ENCODE results near the gene NUDT16L1. TPM values are rescaled to one million over a fixed set of nuclear protein-coding genes. Genes with fewer than 3 reads are reported as not detected.
A peak's percentile ranks its signal among the peaks of the same experiment; 100 is the strongest.

The NUDT16L1 gene
- 24.6 TPM for polyA plus RNA-seq (2013, experiment 1 of 2)
- polyA plus RNA-seq (2013, experiment 2 of 2): 25.4 TPM

- Histone ChIP-seq H3K27ac (replicated peaks; ENCODE audit: low read length) (peak within 1 kb of the TSS; percentile 35), H2BK120ac (ENCODE audit: low read depth, low read length) (no peak within 1 kb of the TSS), H3K4ac (ENCODE audit: low read length) (peak within 1 kb of the TSS; percentile 97), H2BK12ac (ENCODE audit: low read length) (peak within 1 kb of the TSS; percentile 75), H3K4me3 (ENCODE audit: low read length in 2 of 2) (peak within 1 kb of the TSS; percentile 99 to 100), H3K23ac (ENCODE audit: low read depth, low read length, poor library complexity) (peak within 1 kb of the TSS; percentile 100), H3K9me3 (replicated peaks in 1 of 2; ENCODE audit: control insufficient read depth in 2 of 2, insufficient read depth in 1 of 2, low read depth in 1 of 2, low read length in 2 of 2) (peaks cover 0 to 2% of the 10 kb centered on the region in 2 donors), H2BK5ac (ENCODE audit: low read length) (peak within 1 kb of the TSS; percentile 24), H4K8ac (ENCODE audit: low read depth, low read length) (peak within 1 kb of the TSS; percentile 82), H3K4me2 (ENCODE audit: insufficient read depth, low read length, poor library complexity, severe bottlenecking) (peak within 1 kb of the TSS; percentile 91), H3K79me1 (ENCODE audit: low read depth, low read length) (peaks cover 12% of the 10 kb centered on the region), H2BK15ac (ENCODE audit: low read length) (peak within 1 kb of the TSS; percentile 67), H3K4me1 (ENCODE audit: control insufficient read depth in 2 of 2, insufficient read depth in 1 of 2, low read depth in 1 of 2, low read length in 2 of 2) (peaks cover 8 to 10% of the 10 kb centered on the region in 2 donors), H3K14ac (ENCODE audit: low read length) (peak within 1 kb of the TSS; percentile 99), H3K18ac (ENCODE audit: low read length) (peak within 1 kb of the TSS; percentile 98), H3K9ac (ENCODE audit: low read depth, low read length, poor library complexity) (peak within 1 kb of the TSS; percentile 99), H3K36me3 (replicated peaks in 1 of 2; ENCODE audit: control insufficient read depth in 2 of 2, insufficient read depth in 2 of 2, low read length in 2 of 2) (peaks cover 32 to 51% of the 10 kb centered on the region in 2 donors), H3K27me3 (ENCODE audit: control insufficient read depth in 3 of 3, insufficient read depth in 3 of 3, low read depth in 1 of 3, low read length in 3 of 3) (no peaks in the 10 kb centered on the region), H4K91ac (ENCODE audit: low read depth, low read length, poor library complexity) (no peak within 1 kb of the TSS), H2AFZ (ENCODE audit: low read length) (peak within 1 kb of the TSS; percentile 96), H2AK5ac (ENCODE audit: low read depth, low read length) (peak within 1 kb of the TSS; percentile 99)
- peak; percentile 92 for DNase-seq (ENCODE audit: low spot score)
- no CpG with 5 or more reads among the region's 91 CpGs for WGBS, 2 donors (ENCODE audit: extremely low coverage in 2 of 2, insufficient read length in 2 of 2, insufficient replicate concordance in 1 of 2)
These were observed at the start of gene NUDT16L1 for GRCh38 chr16:4693296-4693955. Gene NUDT16L1, plus strand, starts transcription at chr16:4693562. Its CDS starts 165 bp downstream, at chr16:4693727.

GRCh38 chr16:4646773-4647643, 46.4 kb upstream of the NUDT16L1 start:
- no peaks in the 10 kb centered on the region for H3K27me3 ChIP-seq (ENCODE audit: control insufficient read depth in 3 of 3, insufficient read depth in 3 of 3, low read depth in 1 of 3, low read length in 3 of 3)

GRCh38 chr16:4647644-4647980, 45.8 kb upstream of the NUDT16L1 start:
- H3K4me2 ChIP-seq (ENCODE audit: insufficient read depth, low read length, poor library complexity, severe bottlenecking): no peak overlapping the region
- no peak overlapping the region for H4K91ac ChIP-seq (ENCODE audit: low read depth, low read length, poor library complexity)
- peaks cover 5 to 14% of the 10 kb centered on the region in 2 donors for H3K9me3 ChIP-seq (replicated peaks in 1 of 2; ENCODE audit: control insufficient read depth in 2 of 2, insufficient read depth in 1 of 2, low read depth in 1 of 2, low read length in 2 of 2)
- H3K14ac ChIP-seq (ENCODE audit: low read length): no peak overlapping the region
- no peak overlapping the region for H3K4me3 ChIP-seq (ENCODE audit: low read length in 2 of 2)
- no peak overlapping the region for H2BK12ac ChIP-seq (ENCODE audit: low read length)
- no peak overlapping the region for H3K18ac ChIP-seq (ENCODE audit: low read length)
- H3K23ac ChIP-seq (ENCODE audit: low read depth, low read length, poor library complexity): no peak overlapping the region
- peaks cover 8 to 62% of the 10 kb centered on the region in 2 donors for H3K36me3 ChIP-seq (replicated peaks in 1 of 2; ENCODE audit: control insufficient read depth in 2 of 2, insufficient read depth in 2 of 2, low read length in 2 of 2)
- H2BK120ac ChIP-seq (ENCODE audit: low read depth, low read length): no peak overlapping the region
- H2BK5ac ChIP-seq (ENCODE audit: low read length): no peak overlapping the region
- H2AK5ac ChIP-seq (ENCODE audit: low read depth, low read length): no peak overlapping the region
- WGBS, 2 donors (ENCODE audit: extremely low coverage in 2 of 2, insufficient read length in 2 of 2, insufficient replicate concordance in 1 of 2): no CpG with 5 or more reads among the region's 8 CpGs
- no peak for DNase-seq (ENCODE audit: low spot score)
- no peak overlapping the region for H3K9ac ChIP-seq (ENCODE audit: low read depth, low read length, poor library complexity)
- H3K27me3 ChIP-seq (ENCODE audit: control insufficient read depth in 3 of 3, insufficient read depth in 3 of 3, low read depth in 1 of 3, low read length in 3 of 3): no peaks in the 10 kb centered on the region
- H2BK15ac ChIP-seq (ENCODE audit: low read length): no peak overlapping the region
- no peak overlapping the region for H4K8ac ChIP-seq (ENCODE audit: low read depth, low read length)
- no peaks in the 10 kb centered on the region for H3K4me1 ChIP-seq (ENCODE audit: control insufficient read depth in 2 of 2, insufficient read depth in 1 of 2, low read depth in 1 of 2, low read length in 2 of 2)
- peaks cover 17% of the 10 kb centered on the region for H3K79me1 ChIP-seq (ENCODE audit: low read depth, low read length)
- H3K27ac ChIP-seq (replicated peaks; ENCODE audit: low read length): no peak overlapping the region
- H2AFZ ChIP-seq (ENCODE audit: low read length): no peak overlapping the region
- H3K4ac ChIP-seq (ENCODE audit: low read length): no peak overlapping the region

More at GRCh38 chr16:4646773-4647643, 46.4 kb upstream of the NUDT16L1 start:
- Histone ChIP-seq H3K36me3 (replicated peaks in 1 of 2; ENCODE audit: control insufficient read depth in 2 of 2, insufficient read depth in 2 of 2, low read length in 2 of 2) (peaks cover 6 to 56% of the 10 kb centered on the region in 2 donors), H3K9me3 (replicated peaks in 1 of 2; ENCODE audit: control insufficient read depth in 2 of 2, insufficient read depth in 1 of 2, low read depth in 1 of 2, low read length in 2 of 2) (peaks cover 5 to 14% of the 10 kb centered on the region in 2 donors), H4K8ac (ENCODE audit: low read depth, low read length) (no peak overlapping the region), H2BK5ac (ENCODE audit: low read length) (no peak overlapping the region), H3K23ac (ENCODE audit: low read depth, low read length, poor library complexity) (no peak overlapping the region), H4K91ac (ENCODE audit: low read depth, low read length, poor library complexity) (no peak overlapping the region), H2BK12ac (ENCODE audit: low read length) (no peak overlapping the region), H2BK15ac (ENCODE audit: low read length) (no peak overlapping the region), H3K4me2 (ENCODE audit: insufficient read depth, low read length, poor library complexity, severe bottlenecking) (no peak overlapping the region), H2BK120ac (ENCODE audit: low read depth, low read length) (no peak overlapping the region), H2AFZ (ENCODE audit: low read length) (no peak overlapping the region), H3K4ac (ENCODE audit: low read length) (no peak overlapping the region), H3K9ac (ENCODE audit: low read depth, low read length, poor library complexity) (no peak overlapping the region), H2AK5ac (ENCODE audit: low read depth, low read length) (peak overlapping the region; percentile 2), H3K18ac (ENCODE audit: low read length) (no peak overlapping the region), H3K4me1 (ENCODE audit: control insufficient read depth in 2 of 2, insufficient read depth in 1 of 2, low read depth in 1 of 2, low read length in 2 of 2) (no peaks in the 10 kb centered on the region), H3K79me1 (ENCODE audit: low read depth, low read length) (peaks cover 17% of the 10 kb centered on the region), H3K27ac (replicated peaks; ENCODE audit: low read length) (no peak overlapping the region), H3K4me3 (ENCODE audit: low read length in 2 of 2) (peak overlapping the region in 1 of 2 donors; percentile 42), H3K14ac (ENCODE audit: low read length) (no peak overlapping the region)
- no peak for DNase-seq (ENCODE audit: low spot score)
- WGBS, 2 donors (ENCODE audit: extremely low coverage in 2 of 2, insufficient read length in 2 of 2, insufficient replicate concordance in 1 of 2): no CpG with 5 or more reads among the region's 22 CpGs

GRCh38 chr16:4648917-4649316, 44.4 kb upstream of the NUDT16L1 start:
- H3K4me2 ChIP-seq (ENCODE audit: insufficient read depth, low read length, poor library complexity, severe bottlenecking): no peak overlapping the region
- H3K9me3 ChIP-seq (replicated peaks in 1 of 2; ENCODE audit: control insufficient read depth in 2 of 2, insufficient read depth in 1 of 2, low read depth in 1 of 2, low read length in 2 of 2): peaks cover 5 to 14% of the 10 kb centered on the region in 2 donors
- H2BK15ac ChIP-seq (ENCODE audit: low read length): no peak overlapping the region
- H3K4me1 ChIP-seq (ENCODE audit: control insufficient read depth in 2 of 2, insufficient read depth in 1 of 2, low read depth in 1 of 2, low read length in 2 of 2): no peaks in the 10 kb centered on the region
- peak overlapping the region; percentile 55 for H3K23ac ChIP-seq (ENCODE audit: low read depth, low read length, poor library complexity)
- no peak overlapping the region for H2AK5ac ChIP-seq (ENCODE audit: low read depth, low read length)
- H2BK5ac ChIP-seq (ENCODE audit: low read length): no peak overlapping the region
- no CpG with 5 or more reads among the region's 13 CpGs for WGBS, 2 donors (ENCODE audit: extremely low coverage in 2 of 2, insufficient read length in 2 of 2, insufficient replicate concordance in 1 of 2)
- H3K4ac ChIP-seq (ENCODE audit: low read length): no peak overlapping the region
- H3K27me3 ChIP-seq (ENCODE audit: control insufficient read depth in 3 of 3, insufficient read depth in 3 of 3, low read depth in 1 of 3, low read length in 3 of 3): no peaks in the 10 kb centered on the region
- DNase-seq (ENCODE audit: low spot score): no peak
- H3K18ac ChIP-seq (ENCODE audit: low read length): peak overlapping the region; percentile 28
- H3K79me1 ChIP-seq (ENCODE audit: low read depth, low read length): peaks cover 17% of the 10 kb centered on the region
- H2BK12ac ChIP-seq (ENCODE audit: low read length): no peak overlapping the region
- peak overlapping the region in 1 of 2 donors; percentile 24 for H3K4me3 ChIP-seq (ENCODE audit: low read length in 2 of 2)
- H3K14ac ChIP-seq (ENCODE audit: low read length): no peak overlapping the region
- peaks cover 12 to 66% of the 10 kb centered on the region in 2 donors for H3K36me3 ChIP-seq (replicated peaks in 1 of 2; ENCODE audit: control insufficient read depth in 2 of 2, insufficient read depth in 2 of 2, low read length in 2 of 2)
- H3K27ac ChIP-seq (replicated peaks; ENCODE audit: low read length): no peak overlapping the region
- H4K8ac ChIP-seq (ENCODE audit: low read depth, low read length): no peak overlapping the region
- H4K91ac ChIP-seq (ENCODE audit: low read depth, low read length, poor library complexity): no peak overlapping the region
- no peak overlapping the region for H3K9ac ChIP-seq (ENCODE audit: low read depth, low read length, poor library complexity)
- no peak overlapping the region for H2AFZ ChIP-seq (ENCODE audit: low read length)
- no peak overlapping the region for H2BK120ac ChIP-seq (ENCODE audit: low read depth, low read length)
